GM21360 (cell line): ENCODE results near the gene MFRP.
A peak's percentile ranks its signal among the peaks of the same experiment; 100 is the strongest.
"Not testable (repeated sequence)": the region's sequence is repeated elsewhere in the genome, so short reads cannot be mapped to it uniquely, and the experiment has no call there.

Source experiments
- ATAC-seq: cut with Tn5 transposase; IDR thresholded peaks from one replicate; pipeline ENCODE4 v1.9.1; 2021; ENCODE audit warnings: mild to moderate bottlenecking, moderate library complexity; ENCODE audit not compliant: unreplicated experiment

MFRP gene

DNA sequence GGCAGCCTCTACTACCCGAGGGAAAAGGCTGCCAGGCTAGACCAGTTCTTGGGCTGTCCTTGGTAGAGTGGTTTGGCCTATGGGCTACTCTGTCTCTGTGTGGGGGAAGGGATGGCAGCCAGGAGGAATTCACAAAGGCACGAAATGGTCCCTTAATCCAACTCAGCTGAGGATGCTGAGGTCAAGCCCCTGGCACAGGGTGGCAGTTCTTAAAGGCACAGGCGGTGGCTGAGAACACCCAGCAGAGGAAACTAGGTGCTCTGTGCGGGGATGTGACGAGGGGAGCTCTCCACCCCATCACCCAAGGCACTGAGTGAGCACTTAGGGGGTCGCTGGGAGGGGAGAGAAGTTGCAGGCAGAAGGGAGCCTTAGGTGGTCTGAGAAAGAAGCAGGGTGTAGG, at the start of gene MFRP:
MFRP (minus strand) TSS at position 101 of the 400 bp plus-strand sequence. CDS start 192 bp downstream, outside the sequence.
- ATAC-seq: no peak

DNA sequence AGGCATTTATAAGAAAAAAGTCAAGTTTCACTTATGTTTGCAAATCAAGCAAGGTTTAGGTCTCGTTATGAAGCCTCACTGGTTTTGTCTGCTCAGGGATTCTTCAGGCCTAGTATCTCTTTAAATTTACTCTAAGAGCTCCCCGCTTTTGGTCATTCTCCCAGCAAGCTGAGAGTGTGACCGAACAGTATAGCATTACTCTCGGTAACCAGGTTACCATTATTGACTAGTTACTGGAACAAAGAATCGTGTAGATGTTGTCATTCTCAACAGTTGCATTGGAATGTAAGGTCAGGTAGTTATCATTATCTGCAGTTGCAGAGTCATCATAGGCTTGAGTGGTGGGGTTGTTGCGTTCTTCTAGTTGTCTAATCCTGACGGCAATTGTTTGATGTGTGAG, 44.8 kb upstream of the MFRP start:
- ATAC-seq: no peak

DNA sequence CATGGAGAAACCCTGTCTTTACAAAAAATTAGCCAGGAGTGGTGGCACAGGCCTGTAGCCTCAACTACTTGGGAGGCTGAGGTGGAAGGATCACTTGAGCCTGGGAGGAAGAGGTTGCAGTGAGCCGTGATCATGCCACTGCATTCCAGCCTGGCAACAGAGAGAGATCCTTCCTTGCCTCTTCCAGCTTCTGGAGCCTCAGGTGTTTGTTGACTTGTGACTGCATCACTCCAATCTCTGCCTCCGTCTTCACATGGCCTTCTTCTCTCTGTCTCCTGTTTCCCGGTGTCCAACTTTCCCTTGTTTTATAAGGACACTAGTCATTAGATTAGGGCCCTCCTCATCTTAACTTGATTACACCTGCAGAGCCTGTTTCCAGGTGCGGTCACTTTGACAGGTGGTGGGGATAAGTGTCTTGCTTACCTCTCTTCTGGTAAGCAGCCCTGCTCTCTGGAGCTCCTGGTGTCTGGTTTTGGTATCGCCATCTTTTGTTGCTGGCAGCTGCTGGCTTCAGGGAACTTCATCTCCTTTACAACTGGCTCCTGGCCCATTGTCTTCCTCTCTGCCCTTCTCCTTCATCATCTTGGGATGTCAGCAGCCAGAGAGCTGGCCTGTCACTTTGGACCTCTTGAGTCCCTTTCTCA, 43.2 kb upstream of the MFRP start:
- ATAC-seq: no peak

DNA sequence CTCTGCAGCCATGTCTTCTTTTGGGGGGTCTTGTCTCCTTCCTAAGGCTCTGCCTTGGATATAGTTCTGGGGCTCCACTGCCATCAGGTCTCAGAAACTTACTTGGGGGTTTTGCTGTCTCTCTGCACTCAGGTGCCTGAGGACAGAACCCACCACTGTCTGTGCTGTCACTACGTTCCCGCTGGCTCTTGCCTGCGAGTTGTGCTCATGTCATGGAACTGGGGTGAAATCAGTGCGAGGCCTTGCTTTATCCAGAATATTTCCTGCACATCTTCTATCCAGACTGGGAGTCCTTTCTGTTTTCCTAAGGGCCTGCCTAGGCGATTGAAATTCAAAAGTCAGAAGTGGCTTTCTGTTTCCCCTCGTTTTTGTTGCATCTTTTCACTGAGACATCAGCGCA, 41.6 kb upstream of the MFRP start:
- ATAC-seq: no peak

DNA sequence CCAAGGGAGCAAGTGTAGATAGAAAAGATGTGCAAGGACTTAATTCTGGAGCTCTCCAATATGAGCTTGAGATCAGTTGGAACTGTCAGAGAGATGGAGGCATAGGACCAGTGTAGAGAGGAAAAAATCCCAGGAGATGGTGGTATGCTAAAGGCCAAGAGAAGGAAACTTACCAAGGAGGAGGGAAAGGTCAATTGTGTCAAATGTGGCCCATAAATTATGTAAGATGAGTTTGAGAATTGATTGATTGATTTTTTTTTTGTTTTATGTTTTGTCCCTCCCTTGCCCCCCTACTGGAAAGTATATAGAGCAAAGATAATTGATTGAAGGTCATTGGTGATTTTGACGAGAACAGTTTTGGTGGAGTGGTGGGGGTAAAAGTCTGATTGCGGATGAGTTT, 37.8 kb upstream of the MFRP start:
- ATAC-seq: no peak

- ATAC-seq: not testable (repeated sequence)
Measured at GRCh38 chr11:119382513-119382912, 36.0 kb upstream of the MFRP start.

DNA sequence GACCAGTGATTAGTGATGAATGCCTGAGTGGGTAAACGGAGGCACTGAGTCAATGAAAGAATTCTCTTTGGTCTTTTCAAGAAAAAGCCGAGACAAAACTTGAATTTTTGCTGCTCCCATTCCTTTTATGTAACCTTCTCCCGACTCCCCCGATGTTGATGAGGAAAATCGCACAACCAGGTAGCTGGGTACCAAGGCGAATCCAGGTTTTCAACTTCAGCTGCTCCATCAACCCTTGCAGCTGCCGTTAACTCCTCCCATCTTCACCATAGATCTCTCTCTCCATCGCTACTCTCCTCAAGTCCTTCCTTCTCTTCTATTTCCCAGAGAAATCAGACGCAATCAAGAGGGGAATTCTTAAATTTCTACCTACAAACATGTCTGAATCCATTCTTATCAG, 35.6 kb upstream of the MFRP start:
- no peak for ATAC-seq

- ATAC-seq: peak; percentile 95
Measured at GRCh38 chr11:119381181-119381988, 34.9 kb upstream of the MFRP start, which contains the start of gene USP2. TSS of gene USP2 (minus strand) at chr11:119381690. CDS start at chr11:119373480, 8,210 bp downstream.

GRCh38 chr11:119380827-119381180, 34.3 kb upstream of the MFRP start:
- no peak for ATAC-seq

GRCh38 chr11:119380160-119380826, 33.8 kb upstream of the MFRP start:
- ATAC-seq: no peak

- no peak for ATAC-seq
Measured at GRCh38 chr11:119378851-119379465, 32.5 kb upstream of the MFRP start.

DNA sequence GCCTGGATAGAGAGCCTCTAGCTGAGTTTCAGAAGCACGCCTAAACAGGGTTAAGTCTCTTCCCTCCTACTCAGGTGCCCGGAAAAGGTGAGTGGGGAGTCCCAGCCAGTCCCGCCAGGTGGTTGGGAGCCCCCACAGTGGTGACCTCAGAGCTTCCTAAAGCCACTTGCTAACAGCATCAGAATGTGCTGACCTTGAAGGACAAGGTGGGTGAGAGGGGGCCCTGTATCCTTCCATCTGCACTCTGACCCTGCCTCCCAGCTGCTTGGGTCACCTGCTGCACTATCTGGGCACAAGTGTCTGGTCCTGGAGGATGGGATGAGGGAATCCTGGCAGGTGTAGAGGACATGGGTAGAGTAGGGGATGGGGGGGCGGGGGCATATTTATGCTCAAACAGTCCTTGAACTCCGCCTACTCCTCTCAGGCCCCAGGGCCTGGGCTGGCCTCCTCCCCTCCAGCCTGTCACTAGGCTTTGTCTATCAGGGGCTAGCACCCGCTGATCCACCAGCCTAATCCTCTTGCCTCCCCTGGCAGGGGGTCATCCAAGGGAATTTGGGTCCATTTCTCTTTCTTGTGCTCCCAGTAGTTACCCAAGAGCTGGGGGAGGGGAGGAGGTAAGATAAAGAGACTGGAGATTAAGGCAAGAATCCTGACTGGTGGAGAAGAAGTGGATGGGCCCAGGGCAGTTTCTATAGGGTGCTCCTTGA, 31.6 kb upstream of the MFRP start:
- no peak for ATAC-seq

GRCh38 chr11:119377112-119377901, 30.8 kb upstream of the MFRP start:
- no peak for ATAC-seq

GRCh38 chr11:119376197-119376847, 29.8 kb upstream of the MFRP start:
- no peak for ATAC-seq

- ATAC-seq: no peak
Measured at GRCh38 chr11:119375337-119376196, 29.1 kb upstream of the MFRP start.

DNA sequence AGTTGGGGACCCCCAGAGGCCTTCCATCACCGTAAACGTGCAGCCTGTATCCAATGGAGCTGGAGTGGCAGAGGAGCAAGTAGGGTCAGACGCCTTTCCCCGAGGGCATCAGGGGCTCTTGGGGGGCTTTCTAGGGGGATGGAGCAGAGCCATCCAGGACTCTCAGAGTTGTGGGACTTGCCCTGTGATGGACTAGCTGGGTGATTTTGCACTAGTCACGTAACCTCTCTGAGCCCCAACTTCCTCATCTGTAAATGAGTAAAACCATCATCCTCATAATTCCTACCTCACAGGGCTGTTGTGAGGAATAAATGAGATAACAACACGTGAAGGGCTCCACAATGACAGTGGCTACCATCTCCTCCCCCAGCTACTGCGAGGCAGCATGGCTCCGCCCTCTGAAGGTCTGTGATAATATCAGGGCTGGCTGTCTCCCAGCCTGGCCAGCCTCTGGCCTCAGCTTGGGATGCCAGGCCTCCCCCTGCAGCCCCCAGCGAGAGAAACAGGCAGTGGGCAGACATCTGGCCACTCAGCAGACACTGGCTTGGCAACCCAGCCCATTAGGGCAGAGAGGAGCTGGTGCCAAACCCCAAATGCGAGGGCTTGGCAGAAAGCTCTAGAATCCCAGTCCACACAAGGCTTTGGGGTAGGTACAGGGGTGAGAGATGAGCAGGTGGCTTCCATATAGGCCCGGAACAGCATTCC, 28.3 kb upstream of the MFRP start:
- no peak for ATAC-seq

- ATAC-seq: no peak
Measured at GRCh38 chr11:119373921-119374631, 27.6 kb upstream of the MFRP start.
